Ishikawa (cell line): ENCODE results near the gene SLC12A5.

Experiments
- CEBPB ChIP-seq: IDR thresholded peaks from 2 replicates; pipeline ENCODE4 v1.6.1; 2012
- CREB1 ChIP-seq: IDR thresholded peaks from 2 replicates; pipeline ENCODE4 v1.6.1; 2012; ENCODE audit warnings: low read depth
- EGR1 ChIP-seq: IDR thresholded peaks from 2 replicates; pipeline ENCODE4 v1.6.1; 2012
- EP300 ChIP-seq: IDR thresholded peaks from 2 replicates; pipeline ENCODE4 v1.6.1; 2012; ENCODE audit warnings: borderline replicate concordance
- FOXM1 ChIP-seq: IDR thresholded peaks from 2 replicates; pipeline ENCODE4 v1.6.1; 2012; ENCODE audit warnings: low read depth, borderline replicate concordance
- NFIC ChIP-seq: IDR thresholded peaks from 2 replicates; pipeline ENCODE4 v1.6.1; 2012
- RAD21 ChIP-seq: IDR thresholded peaks from 2 replicates; pipeline ENCODE4 v1.6.1; 2012; ENCODE audit warnings: low read depth
- TAF1 ChIP-seq: IDR thresholded peaks from 2 replicates; pipeline ENCODE4 v1.6.1; 2012; ENCODE audit warnings: low read depth, mild to moderate bottlenecking
- TCF12 ChIP-seq: IDR thresholded peaks from 2 replicates; pipeline ENCODE4 v1.6.1; 2012; ENCODE audit warnings: low read depth
- TEAD4 ChIP-seq: IDR thresholded peaks from 2 replicates; pipeline ENCODE4 v1.6.1; 2012
- YY1 ChIP-seq: IDR thresholded peaks from 2 replicates; pipeline ENCODE4 v1.6.1; 2012; ENCODE audit warnings: low read depth
- ZBTB7A ChIP-seq: IDR thresholded peaks from 2 replicates; pipeline ENCODE4 v1.6.1; 2012; ENCODE audit warnings: low read depth
- TF ChIP-seq, protein P1 (sequence below): IDR thresholded peaks from 2 replicates; pipeline ENCODE4 v1.6.1; 2012
- TF ChIP-seq, protein P2 (sequence below): IDR thresholded peaks from 2 replicates; pipeline ENCODE4 v1.6.1; 2012; ENCODE audit warnings: low read depth, mild to moderate bottlenecking
- TF ChIP-seq, protein P3 (sequence below): IDR thresholded peaks from 2 replicates; pipeline ENCODE4 v1.6.1; 2012

SLC12A5 gene

DNA sequence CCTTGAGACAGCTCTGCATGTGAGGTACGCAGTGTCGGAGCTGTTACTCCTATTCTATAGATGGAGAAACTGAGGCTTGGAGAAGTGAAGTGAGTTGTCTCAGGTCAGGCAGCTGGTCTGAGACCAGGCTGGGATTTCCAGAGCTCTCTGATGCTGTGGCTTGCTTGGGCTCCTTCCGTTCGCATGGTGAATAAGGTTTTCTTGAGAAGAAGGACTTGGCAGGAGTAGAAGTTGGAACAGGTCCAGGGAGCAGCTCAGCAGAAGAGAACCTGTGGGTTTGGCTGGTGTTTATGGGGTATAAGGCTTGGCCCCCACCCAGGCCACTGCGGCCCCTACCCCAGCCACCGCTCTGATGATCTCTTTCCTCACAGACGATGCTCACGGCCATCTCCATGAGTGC, 7.4 kb downstream of the SLC12A5 start:
- TF ChIP-seq ZBTB7A = no peak
- no peak for TF ChIP-seq TCF12
- TF ChIP-seq TEAD4 = no peak
- no peak for TF ChIP-seq EP300
- TF ChIP-seq RAD21 = no peak
- no peak for TF ChIP-seq NFIC
- TF ChIP-seq, protein P1, sequence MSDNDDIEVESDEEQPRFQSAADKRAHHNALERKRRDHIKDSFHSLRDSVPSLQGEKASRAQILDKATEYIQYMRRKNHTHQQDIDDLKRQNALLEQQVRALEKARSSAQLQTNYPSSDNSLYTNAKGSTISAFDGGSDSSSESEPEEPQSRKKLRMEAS = no peak
- no peak for TF ChIP-seq TAF1
- TF ChIP-seq, protein P2, sequence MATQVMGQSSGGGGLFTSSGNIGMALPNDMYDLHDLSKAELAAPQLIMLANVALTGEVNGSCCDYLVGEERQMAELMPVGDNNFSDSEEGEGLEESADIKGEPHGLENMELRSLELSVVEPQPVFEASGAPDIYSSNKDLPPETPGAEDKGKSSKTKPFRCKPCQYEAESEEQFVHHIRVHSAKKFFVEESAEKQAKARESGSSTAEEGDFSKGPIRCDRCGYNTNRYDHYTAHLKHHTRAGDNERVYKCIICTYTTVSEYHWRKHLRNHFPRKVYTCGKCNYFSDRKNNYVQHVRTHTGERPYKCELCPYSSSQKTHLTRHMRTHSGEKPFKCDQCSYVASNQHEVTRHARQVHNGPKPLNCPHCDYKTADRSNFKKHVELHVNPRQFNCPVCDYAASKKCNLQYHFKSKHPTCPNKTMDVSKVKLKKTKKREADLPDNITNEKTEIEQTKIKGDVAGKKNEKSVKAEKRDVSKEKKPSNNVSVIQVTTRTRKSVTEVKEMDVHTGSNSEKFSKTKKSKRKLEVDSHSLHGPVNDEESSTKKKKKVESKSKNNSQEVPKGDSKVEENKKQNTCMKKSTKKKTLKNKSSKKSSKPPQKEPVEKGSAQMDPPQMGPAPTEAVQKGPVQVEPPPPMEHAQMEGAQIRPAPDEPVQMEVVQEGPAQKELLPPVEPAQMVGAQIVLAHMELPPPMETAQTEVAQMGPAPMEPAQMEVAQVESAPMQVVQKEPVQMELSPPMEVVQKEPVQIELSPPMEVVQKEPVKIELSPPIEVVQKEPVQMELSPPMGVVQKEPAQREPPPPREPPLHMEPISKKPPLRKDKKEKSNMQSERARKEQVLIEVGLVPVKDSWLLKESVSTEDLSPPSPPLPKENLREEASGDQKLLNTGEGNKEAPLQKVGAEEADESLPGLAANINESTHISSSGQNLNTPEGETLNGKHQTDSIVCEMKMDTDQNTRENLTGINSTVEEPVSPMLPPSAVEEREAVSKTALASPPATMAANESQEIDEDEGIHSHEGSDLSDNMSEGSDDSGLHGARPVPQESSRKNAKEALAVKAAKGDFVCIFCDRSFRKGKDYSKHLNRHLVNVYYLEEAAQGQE = no peak
- no peak for TF ChIP-seq YY1
- no peak for TF ChIP-seq CEBPB
- no peak for TF ChIP-seq FOXM1
- no peak for TF ChIP-seq EGR1
- TF ChIP-seq, protein P3, sequence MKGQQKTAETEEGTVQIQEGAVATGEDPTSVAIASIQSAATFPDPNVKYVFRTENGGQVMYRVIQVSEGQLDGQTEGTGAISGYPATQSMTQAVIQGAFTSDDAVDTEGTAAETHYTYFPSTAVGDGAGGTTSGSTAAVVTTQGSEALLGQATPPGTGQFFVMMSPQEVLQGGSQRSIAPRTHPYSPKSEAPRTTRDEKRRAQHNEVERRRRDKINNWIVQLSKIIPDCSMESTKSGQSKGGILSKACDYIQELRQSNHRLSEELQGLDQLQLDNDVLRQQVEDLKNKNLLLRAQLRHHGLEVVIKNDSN = no peak
- no peak for TF ChIP-seq CREB1

DNA sequence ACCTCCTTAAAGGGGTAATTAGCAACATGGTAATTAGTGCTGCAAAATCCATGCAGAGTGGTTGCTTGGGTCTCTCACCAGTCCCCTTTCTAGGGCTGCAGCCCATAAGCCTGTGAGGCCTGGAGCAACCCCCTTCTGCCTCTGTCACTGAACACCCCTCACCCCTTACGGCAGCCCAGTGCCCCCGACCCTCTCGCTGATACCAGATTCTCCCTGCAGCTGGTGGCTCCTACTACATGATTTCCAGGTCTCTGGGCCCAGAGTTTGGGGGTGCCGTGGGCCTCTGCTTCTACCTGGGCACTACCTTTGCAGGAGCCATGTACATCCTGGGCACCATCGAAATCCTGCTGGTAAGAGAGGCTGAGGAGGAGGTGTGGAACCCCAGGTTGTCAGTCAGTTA, 8.0 kb downstream of the SLC12A5 start:
- TF ChIP-seq RAD21 (no peak), NFIC (no peak), ZBTB7A (no peak), CREB1 (no peak), CEBPB (no peak), EGR1 (no peak), TAF1 (no peak), EP300 (no peak), TCF12 (no peak), YY1 (no peak), FOXM1 (no peak)
- TF ChIP-seq, protein P3 = no peak
- TF ChIP-seq, protein P1 = no peak

DNA sequence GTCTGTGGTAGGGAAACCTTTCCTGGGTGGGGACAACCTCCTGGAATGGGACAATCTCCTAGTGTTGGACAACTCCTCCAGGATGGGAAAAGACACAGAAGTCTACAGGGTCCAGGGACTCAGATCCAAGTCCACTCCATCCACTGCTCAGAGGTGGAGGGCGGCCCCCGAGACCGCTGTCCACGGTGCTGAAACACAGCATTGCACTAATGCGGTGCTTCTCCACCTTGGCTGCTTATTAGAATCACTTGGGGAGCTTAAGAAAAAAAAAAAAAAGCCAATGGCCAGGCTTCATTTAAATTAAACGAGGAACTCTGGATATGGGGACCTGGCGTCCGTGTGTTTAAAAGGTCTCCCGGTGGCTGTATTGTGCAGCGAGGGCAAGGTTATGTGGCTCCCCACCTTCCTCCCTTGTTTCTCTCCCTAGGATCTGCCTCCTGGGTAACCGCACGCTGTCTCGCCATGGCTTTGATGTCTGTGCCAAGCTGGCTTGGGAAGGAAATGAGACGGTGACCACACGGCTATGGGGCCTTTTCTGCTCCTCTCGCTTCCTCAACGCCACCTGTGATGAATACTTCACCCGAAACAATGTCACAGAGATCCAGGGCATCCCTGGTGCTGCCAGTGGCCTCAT, 12.0 kb downstream of the SLC12A5 start:
- TF ChIP-seq, protein P2 = peak; percentile 94
- no peak for TF ChIP-seq EP300
- no peak for TF ChIP-seq CEBPB

DNA sequence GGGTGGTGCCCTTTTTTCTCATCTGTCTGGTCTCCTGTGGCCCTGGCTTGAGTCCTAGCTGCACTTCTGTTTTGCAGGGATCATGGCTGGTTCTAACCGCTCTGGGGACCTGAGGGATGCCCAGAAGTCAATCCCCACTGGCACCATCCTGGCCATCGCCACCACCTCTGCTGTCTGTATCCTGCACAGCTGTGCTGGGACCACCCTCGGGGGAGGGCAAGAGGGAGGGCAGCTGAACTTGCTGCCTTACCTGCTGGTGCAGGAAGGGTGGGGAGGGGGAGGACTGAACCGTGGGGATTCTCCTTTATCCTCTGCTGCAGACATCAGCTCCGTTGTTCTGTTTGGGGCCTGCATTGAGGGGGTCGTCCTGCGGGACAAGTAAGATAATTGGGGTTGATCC, 14.5 kb downstream of the SLC12A5 start:
- TF ChIP-seq NFIC = no peak
- no peak for TF ChIP-seq ZBTB7A
- no peak for TF ChIP-seq YY1
- no peak for TF ChIP-seq TEAD4
- no peak for TF ChIP-seq CREB1
- TF ChIP-seq, protein P2 = no peak
- TF ChIP-seq TAF1 = no peak
- no peak for TF ChIP-seq CEBPB
- no peak for TF ChIP-seq TCF12
- no peak for TF ChIP-seq FOXM1
- TF ChIP-seq EGR1 = no peak
- TF ChIP-seq EP300 = no peak
- TF ChIP-seq, protein P1 = no peak
- TF ChIP-seq RAD21 = no peak
- TF ChIP-seq, protein P3 = no peak
